NCI-H187 treated with DMSO at 0.1 percent for 48 hours (cell line): Measurements from ENCODE around the gene S100A9.
"Not testable (repeated sequence)": the region's sequence is repeated elsewhere in the genome, so short reads cannot be mapped to it uniquely, and the experiment has no call there.

ENCODE experiments used
- DNase-seq: peaks from one replicate; lab custom pipeline; 2025; lab: John Stamatoyannopoulos, UW

The S100A9 gene

DNA sequence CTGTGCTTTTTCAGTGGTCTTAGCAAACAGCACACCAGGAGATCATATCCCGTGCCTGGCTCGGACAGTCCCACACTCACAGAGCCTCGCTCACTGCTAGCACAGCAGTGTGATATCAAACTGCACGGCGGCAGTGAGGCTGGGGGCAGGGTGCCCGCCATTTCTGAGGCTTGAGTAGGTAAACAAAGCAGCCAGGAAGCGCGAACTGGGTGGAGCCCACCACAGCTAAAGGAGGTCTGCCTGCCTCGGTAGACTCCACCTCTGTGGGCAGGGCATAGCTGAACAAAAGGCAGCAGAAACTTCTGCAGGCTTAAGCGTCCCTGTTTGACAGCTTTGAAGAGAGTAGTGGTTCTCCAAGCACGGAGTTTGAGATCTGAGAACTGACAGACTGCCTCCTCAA, 49.6 kb downstream of the S100A9 start:
- DNase-seq, result not testable (repeated sequence)
